ENCODE data around the gene NAA10.
A peak's percentile ranks its signal among the peaks of the same experiment; 100 is the strongest.

The NAA10 gene

GRCh38 chrX:153930011-153930910 is 4.6 kb downstream of the NAA10 start:
- DNase-seq (ENCODE audit: low read depth, low spot score): no peak
- no peak overlapping the region for H3K27ac ChIP-seq

GRCh38 chrX:153929576-153929975 is 5.3 kb downstream of the NAA10 start:
- DNase-seq (ENCODE audit: low read depth, low spot score): no peak
- no peak overlapping the region for H3K27ac ChIP-seq

GRCh38 chrX:153928846-153929245 is 6.0 kb downstream of the NAA10 start:
- peak overlapping the region; percentile 91 for H3K27ac ChIP-seq
- DNase-seq (ENCODE audit: low read depth, low spot score): no peak

- peak overlapping the region; percentile 91 for H3K27ac ChIP-seq
- peak; percentile 91 for DNase-seq (ENCODE audit: low read depth, low spot score)
These were observed 6.7 kb downstream of the NAA10 start for GRCh38 chrX:153927922-153928760.

GRCh38 chrX:153927672-153927921 is 7.2 kb downstream of the NAA10 start:
- H3K27ac ChIP-seq: peak overlapping the region; percentile 91
- DNase-seq (ENCODE audit: low read depth, low spot score): no peak

- no peak for DNase-seq (ENCODE audit: low read depth, low spot score)
- peak overlapping the region; percentile 91 for H3K27ac ChIP-seq
These were observed 7.8 kb downstream of the NAA10 start for GRCh38 chrX:153926858-153927671.

GRCh38 chrX:153926552-153926857 is 8.3 kb downstream of the NAA10 start:
- no peak overlapping the region for H3K27ac ChIP-seq
- DNase-seq (ENCODE audit: low read depth, low spot score): no peak

GRCh38 chrX:153925739-153926551 is 8.9 kb downstream of the NAA10 start, which contains the start of gene ARHGAP4:
Gene ARHGAP4 (minus strand): TSS chrX:153926264. CDS start chrX:153926202, 62 bp downstream.
- peak within 1 kb of the TSS; percentile 91 for H3K27ac ChIP-seq
- DNase-seq (ENCODE audit: low read depth, low spot score): no peak

- DNase-seq (ENCODE audit: low read depth, low spot score): no peak
- H3K27ac ChIP-seq: no peak overlapping the region
These were observed 9.5 kb downstream of the NAA10 start for GRCh38 chrX:153925387-153925738.

- DNase-seq (ENCODE audit: low read depth, low spot score): no peak
- H3K27ac ChIP-seq: no peak overlapping the region
These were observed 10.5 kb downstream of the NAA10 start for GRCh38 chrX:153924149-153924861.

GRCh38 chrX:153922932-153923857 is 11.6 kb downstream of the NAA10 start:
- no peak overlapping the region for H3K27ac ChIP-seq
- no peak for DNase-seq (ENCODE audit: low read depth, low spot score)

- no peak overlapping the region for H3K27ac ChIP-seq
- DNase-seq (ENCODE audit: low read depth, low spot score): no peak
These were observed 13.1 kb downstream of the NAA10 start for GRCh38 chrX:153921511-153922446.

- H3K27ac ChIP-seq: no peak overlapping the region
- no peak for DNase-seq (ENCODE audit: low read depth, low spot score)
These were observed 13.8 kb downstream of the NAA10 start for GRCh38 chrX:153921070-153921469.

GRCh38 chrX:153920546-153920945 is 14.3 kb downstream of the NAA10 start:
- no peak for DNase-seq (ENCODE audit: low read depth, low spot score)
- H3K27ac ChIP-seq: no peak overlapping the region

- DNase-seq (ENCODE audit: low read depth, low spot score): no peak
- H3K27ac ChIP-seq: no peak overlapping the region
These were observed 15.6 kb downstream of the NAA10 start for GRCh38 chrX:153919281-153919680.

- no peak overlapping the region for H3K27ac ChIP-seq
- DNase-seq (ENCODE audit: low read depth, low spot score): no peak
These were observed 17.0 kb downstream of the NAA10 start for GRCh38 chrX:153917869-153918268.

- H3K27ac ChIP-seq: no peak overlapping the region
- DNase-seq (ENCODE audit: low read depth, low spot score): no peak
These were observed 21.1 kb downstream of the NAA10 start for GRCh38 chrX:153913701-153914100.
